HG02884 (cell line): ENCODE data around the gene F2RL1.
"Not testable (repeated sequence)": the region's sequence is repeated elsewhere in the genome, so short reads cannot be mapped to it uniquely, and the experiment has no call there.

Source experiments
- ATAC-seq: cut with Tn5 transposase; IDR thresholded peaks from one replicate; pipeline ENCODE4 v1.9.1; 2021; ENCODE audit warnings: mild to moderate bottlenecking, moderate library complexity; ENCODE audit not compliant: unreplicated experiment

The F2RL1 gene, protein sequence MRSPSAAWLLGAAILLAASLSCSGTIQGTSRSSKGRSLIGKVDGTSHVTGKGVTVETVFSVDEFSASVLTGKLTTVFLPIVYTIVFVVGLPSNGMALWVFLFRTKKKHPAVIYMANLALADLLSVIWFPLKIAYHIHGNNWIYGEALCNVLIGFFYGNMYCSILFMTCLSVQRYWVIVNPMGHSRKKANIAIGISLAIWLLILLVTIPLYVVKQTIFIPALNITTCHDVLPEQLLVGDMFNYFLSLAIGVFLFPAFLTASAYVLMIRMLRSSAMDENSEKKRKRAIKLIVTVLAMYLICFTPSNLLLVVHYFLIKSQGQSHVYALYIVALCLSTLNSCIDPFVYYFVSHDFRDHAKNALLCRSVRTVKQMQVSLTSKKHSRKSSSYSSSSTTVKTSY

DNA sequence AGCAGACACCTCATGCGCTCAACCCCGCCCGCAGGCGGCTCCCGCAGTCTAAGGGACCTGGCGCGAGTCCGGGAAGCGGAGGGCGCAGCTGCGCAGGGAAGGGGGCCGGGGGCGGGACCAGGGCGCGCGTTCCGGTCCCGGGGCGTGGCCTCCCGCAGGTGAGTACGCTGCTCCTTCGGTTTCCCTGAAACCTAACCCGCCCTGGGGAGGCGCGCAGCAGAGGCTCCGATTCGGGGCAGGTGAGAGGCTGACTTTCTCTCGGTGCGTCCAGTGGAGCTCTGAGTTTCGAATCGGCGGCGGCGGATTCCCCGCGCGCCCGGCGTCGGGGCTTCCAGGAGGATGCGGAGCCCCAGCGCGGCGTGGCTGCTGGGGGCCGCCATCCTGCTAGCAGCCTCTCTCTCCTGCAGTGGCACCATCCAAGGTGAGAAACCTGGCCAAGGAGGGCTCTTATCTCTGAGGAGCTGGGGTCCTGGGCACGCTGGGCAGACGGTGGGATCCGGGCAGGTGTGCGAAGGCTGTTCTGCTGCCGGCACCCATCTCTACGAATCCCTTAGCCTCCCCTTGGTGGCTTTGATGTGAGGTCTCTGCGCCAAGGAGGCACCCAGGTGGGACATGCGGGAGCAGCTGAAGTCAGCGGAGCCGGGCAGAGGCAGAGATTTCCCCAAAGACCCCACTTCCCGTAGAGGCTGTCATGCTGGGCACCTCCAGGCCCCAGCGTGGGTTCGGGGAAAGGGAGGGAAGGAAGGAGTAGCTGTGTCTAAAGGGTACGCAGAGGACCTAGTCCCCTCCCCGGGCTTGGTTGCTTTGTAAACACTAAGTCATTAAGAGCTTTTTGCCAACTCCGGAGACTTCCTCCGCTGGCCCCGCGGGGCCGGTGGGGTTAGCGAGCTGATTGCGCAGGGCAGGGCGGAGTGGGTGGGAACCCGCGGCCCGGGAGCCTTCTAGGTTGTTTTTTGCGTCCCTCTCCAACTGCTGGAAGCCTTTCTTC is at the start of gene F2RL1:
Gene F2RL1 (plus strand): TSS at position 187 of the 988 bp plus-strand sequence. CDS start 153 bp downstream, at position 340.
- no peak for ATAC-seq

DNA sequence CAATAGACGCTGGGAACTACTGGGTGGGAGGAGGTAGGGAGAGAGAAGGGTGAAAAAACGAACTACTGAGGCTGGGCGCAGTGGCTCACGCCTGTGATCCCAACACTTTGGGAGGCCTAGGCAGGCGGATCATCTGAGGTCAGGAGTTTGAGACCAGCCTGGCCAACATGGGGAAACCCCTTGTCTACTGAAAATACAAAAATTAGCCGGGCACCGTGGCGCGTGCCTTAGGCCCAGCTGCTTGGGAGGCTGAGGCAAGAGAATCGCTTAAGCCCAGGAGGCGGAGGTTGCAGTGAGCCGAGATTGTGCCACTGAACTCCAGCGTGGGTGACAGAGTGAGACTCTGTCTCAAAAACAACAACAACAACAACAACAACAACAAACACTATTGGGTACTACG is 47.8 kb upstream of the F2RL1 start:
- ATAC-seq: not testable (repeated sequence)

DNA sequence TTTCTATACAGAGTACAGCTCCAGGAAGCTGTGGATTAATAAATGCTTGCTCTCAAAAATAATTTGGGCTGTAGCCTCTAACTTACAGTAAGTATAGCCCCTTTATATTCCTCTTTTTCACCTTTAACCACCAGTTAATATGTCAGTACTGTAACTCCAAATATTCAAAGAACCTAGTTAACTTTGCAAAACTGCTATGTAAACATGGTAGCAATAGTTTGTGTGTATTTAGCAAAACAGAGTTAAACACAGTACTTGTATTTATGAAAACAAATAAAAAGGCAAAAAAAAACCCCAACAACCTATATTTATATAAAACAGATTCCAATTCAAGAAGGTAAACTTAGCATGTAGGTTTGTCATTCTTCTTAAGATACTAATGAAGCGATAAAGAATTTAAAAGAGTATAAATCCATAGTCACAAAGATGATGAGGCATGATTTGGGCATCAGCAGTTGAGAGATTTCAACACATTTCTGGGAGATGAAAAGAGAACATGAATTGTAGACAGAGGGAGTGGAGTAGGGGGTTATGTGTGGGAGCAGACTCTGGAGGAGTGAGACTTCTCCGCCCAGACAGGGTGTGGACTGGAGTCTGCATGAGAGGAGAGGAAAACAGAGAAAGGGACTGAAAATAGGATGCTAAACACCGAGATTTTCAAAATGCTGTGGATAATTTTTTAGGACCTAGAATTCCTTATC is 47.0 kb upstream of the F2RL1 start:
- no peak for ATAC-seq

DNA sequence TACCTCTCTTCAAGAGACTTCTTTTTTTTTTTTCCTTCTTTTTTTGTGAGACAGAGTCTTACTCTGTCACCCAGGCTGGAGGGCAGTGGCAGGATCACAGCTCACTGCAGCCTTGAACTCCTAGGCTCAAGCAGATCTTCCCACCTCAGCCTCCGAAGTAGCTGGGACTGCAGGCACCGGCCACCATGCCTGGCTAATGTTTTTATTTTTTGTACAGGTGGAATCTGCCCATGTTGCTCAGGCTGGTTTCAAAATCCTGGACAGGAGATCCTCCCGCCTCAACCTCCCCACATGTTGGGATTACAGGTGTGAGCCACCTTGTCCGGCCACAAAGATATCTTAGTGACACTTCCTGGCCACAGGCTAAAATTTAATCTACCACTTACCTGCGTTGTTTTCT is 42.9 kb upstream of the F2RL1 start:
- no peak for ATAC-seq

DNA sequence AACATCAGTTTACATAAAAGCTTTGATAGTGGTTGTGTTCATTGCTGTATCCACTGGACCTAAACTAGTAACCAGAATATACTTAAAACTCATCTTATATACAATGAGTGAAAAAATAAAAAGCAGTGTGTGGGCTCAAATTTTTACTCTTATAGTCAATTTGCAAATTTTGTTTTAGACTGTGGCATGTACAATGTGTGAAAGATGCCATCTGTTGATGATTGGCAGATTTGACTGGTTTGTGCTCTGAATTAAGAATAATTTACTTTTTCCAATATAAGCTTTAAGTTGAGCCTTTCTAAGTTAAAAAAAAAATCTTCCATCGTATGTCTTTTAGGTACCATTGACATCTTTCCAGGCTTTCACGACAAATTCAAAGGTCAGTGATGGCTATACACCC is 42.4 kb upstream of the F2RL1 start:
- no peak for ATAC-seq

DNA sequence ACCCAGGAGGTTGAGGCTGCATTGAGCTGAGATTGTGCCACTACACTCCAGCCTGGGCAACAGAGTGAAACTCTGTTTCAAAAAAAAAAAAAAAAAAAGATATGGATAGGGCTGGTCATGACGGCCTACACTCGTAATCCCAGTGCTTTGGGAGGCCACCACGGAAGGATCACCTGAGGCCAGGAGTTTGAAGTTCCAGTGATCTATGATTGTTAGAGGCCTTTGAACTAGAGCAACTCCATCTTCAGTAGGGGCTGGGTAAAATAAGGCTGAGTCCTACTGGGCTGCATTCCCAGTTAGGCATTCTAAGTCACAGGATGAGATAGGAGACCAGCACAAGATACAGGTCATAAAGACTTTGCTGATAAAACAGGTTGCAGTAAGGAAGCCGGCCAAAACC is 38.2 kb upstream of the F2RL1 start:
- not testable (repeated sequence) for ATAC-seq

DNA sequence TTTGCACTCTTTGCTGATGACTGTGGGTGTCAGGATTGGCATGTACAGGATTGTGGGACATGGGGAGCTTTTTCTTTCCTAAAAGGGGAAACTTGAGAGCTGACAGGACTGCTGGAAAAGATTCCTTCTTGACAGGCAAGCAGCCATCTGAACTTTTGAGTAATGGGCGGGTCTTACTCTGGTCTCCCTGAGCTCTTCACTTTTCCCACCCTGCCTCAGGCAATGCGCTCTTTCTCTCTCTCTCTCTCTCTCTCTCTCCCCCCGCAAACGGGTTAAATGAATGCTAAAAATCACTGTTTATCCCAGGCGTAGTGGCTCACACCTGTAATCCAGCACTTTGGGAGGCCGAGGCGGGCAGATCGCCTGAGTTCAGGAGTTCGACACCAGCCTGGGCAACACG is 37.1 kb upstream of the F2RL1 start:
- ATAC-seq: no peak

DNA sequence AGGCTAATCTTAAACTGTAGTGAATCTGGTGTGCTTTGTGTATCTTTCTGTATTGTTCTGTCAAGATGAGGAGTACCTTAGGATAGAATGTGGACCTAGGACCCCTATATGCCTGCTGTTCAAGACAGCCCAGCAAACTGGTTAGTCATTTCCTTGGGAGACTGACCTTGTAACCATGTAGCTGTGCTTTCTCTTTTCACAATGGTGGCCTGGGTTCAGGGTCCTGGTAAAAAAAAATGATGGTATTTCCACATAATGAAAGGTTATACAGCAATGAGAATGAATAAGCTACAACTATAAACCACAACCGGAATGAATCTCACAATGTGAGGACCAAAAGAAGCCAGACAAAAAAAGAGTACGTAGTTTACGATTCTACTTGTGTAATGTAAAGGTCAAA is 36.4 kb upstream of the F2RL1 start:
- no peak for ATAC-seq

DNA sequence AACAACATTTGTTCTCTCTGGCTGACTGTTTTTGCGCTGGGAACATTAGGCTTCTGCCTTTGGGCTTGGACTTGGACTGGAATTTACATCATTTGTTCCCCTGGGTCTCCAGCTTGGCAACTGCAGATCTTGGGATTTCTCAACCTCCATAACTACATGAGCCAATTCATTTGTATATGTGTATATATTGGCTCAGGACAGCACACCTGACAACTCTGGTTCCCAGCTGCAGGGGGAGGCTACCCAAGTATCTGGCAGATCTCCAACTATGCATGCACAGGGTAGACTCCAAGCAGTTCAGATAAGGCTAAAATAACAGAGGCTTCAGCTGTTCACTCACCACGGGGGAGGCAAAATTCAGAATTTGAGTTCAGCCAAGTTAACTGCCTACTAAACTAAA is 31.6 kb upstream of the F2RL1 start:
- ATAC-seq: no peak

DNA sequence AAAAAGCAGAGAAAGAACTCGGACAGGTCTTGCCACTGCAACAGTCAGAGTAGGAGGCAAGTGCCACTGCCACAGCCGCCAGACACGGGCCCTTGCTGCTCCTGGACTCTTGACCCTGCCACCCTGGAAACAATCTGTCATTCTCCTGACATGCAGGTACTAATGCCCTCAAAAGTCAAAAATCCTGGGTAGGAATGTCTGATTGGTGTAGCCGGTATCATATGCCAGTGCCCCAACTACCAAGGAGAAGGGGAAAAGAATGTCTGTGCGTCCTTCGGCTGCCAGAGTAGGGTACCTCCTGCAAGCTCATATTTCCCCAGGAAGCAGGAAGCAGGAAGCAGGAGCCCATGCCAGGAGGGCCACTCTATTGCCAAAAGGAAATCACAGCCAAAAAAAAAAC is 30.5 kb upstream of the F2RL1 start:
- no peak for ATAC-seq

DNA sequence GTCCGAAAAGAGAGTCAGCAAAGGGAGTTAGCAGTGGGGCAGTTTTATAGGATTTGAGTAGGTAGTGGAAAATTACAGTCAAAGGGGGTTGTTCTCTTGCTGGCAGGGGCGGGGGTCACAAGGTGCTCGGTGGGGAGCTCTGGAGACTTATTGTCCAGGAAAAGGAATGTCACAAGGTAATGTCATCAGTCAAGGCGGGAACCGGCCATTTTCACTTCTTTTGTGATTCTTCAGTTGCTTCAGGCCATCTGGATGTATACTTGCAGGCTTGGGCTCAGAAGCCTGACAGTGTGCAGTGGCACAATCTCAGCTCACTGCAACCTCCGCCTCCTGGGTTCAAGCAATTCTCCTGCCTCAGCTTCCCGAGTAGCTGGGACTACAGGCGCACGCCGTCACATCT is 29.6 kb upstream of the F2RL1 start:
- not testable (repeated sequence) for ATAC-seq

DNA sequence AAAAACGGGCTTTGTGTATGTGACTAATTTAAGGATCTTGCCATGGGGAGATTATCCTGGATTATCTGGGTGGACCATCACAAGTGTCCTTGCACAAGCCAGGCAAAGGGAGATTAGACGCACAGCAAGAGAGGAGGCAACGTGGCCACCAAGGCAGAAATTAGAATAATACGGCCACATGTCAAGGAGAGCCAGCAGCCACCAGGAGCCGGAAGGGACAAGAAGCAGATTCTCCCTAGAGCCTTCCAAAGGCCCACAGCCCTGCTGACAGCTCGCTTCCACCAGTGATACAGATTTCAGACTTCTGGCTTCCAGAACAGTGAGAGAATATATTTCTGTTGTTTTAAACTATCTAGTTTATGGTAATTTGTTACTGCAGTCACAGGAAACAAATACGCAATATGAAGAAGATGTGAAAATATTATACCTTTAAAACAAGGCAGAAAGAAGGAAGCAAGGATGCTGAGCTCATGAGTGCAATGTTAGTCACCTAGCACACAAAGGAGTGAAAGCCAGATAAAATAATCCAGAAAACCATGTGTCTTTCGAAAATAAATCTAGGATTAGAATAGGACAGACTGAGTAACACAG is 28.7 kb upstream of the F2RL1 start:
- ATAC-seq: no peak

DNA sequence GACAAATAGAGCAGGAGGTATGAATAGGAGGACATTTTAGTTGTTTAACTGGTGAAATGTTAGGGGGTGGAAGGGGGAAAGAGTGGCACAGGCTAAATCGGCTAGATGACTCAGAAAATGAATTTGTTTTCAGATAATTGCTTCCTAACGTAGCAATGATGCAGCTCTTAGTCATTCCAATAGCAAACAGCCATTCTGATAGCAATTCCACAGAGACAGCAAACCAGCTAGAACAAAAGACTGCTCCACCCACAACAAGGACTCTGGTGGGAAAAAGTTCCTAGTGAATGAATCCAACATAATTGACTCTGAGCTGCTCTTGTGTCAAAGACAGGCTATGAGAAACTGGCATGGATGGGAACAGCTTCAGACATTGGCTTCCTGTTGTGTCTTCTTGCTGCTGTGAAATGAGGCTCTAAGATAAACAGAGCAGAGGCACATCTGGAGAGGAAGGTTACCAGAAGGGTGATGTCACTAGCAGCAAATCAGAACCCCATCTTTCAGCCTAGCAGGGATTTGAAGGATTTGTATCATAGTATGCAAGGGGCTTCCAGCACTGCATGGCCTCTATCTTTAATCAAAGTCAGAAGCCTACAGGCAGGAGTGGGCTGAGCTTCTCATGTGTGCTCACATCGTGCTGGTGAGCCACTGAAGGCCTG is 28.1 kb upstream of the F2RL1 start:
- ATAC-seq: no peak

DNA sequence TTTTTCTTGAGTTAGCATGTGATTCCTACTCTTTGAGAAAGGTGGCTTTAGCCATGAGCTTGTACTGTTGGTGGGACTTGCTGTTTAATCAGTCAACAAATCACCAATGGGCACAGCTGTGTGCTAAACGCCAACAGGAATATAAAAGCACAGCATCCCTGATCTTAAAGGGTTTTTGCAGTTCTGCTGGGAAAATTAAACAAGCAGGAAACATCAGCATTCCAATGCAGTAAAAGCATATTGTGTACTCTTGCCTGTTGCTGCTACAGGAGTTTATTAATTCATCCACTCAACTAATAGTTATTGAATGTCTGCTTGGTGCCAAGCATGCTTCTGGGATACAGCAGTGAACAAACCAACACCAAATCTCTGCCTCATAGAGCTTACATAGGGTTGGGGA is 27.4 kb upstream of the F2RL1 start:
- ATAC-seq: no peak

DNA sequence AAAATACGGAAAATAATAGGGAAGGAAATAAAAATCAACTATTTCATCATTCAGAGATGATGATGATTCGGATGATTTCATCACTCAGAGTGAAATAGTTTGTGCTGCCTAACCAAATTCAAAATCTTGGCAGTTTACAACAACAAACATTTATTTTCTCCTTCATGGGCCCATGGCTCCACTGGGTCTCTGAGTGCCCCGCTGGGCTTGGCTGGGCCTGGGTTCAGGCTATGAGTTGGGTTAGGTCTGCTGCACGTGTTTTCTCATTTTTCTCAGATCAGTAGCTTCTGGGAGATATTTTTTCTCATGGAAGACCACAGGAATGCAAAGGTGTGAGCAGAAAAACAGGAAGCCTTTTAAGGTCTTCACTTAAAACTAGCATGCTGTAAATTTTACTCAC is 24.0 kb upstream of the F2RL1 start:
- no peak for ATAC-seq

DNA sequence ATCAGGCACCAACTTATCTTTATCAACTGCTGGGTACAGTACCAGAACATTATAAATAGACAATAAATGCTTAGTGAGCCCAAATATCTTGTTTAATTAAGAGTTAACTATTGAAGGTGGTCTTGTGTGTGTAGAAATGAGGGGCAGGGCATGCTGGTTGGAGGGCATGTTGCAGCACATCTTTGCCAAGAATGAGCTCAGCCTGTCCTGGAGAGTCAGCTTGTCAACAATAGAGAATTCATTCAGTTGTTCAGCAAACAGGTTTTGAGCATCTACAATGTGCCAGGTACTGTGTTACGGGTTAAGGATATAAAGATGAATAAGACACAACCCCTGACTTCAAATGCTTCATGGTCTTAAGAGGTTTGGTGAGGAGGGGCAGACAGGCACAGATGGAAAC is 19.2 kb upstream of the F2RL1 start:
- ATAC-seq: no peak

DNA sequence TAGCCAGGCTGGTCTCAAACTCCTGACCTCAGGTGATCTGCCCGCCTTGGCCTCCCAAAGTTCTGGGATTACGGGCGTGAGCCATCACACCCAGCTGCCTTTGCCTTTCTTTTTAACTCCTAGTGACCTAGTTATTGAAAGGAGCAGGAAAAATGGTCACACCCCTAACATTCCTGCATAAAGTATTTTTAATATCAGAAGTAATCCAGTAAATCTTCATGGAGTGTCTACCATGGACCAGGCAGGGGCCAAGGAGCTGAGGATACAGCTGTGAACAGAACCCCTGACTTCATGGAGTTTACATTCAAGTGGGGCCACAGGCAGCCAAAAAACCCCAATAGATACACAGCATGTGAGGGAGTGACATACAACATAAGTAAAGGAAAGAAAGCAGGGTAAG is 18.3 kb upstream of the F2RL1 start:
- no peak for ATAC-seq

DNA sequence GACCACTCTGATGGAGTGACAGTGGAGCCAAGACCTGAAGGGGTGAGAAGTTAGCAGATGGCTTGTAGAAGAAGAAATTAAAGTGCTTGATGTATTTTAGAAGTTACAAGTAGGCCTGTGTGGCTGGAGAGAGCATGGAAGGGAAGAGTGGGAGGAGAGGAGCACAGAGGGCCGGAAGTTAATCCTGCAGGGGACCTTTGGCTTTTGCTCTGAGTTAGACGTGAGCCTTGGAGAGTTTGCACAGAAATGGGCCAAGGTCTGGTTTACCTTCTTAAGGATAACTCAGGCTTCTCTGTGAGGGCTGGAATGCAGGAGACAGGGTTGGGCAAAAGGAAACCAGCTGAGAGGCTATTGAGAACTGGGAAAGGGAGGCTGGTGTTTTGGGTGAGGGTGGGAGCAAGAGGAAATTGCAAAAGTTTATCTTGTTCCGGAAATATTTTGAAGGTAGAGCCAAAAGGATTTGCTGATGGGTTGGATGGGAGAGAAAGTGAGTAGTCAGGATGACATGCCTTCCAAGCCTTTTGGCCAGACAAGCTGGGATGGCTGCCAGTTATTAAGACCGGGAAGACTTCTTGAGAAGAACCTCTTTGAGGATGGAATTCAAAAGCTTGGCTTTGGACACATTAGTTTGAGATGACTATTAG is 17.5 kb upstream of the F2RL1 start:
- no peak for ATAC-seq

DNA sequence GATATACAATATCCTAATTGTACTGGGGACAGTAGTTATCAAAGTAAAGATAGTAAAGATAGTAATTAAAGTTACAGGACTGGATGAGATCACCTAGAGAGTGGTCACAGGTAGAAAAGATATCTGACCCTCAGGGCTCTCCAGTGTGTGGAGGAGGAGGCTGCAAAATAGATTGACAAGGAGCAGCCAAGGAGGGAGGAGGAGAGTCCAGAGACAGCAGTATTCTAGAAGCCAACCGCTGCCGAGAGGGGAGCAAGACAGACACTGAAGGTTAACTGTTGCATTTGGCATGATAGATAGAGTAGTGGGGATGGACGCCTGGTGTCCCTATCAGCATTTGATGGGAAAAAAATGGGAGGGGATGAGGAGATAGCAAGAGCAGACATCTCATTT is 17.0 kb upstream of the F2RL1 start:
- no peak for ATAC-seq

DNA sequence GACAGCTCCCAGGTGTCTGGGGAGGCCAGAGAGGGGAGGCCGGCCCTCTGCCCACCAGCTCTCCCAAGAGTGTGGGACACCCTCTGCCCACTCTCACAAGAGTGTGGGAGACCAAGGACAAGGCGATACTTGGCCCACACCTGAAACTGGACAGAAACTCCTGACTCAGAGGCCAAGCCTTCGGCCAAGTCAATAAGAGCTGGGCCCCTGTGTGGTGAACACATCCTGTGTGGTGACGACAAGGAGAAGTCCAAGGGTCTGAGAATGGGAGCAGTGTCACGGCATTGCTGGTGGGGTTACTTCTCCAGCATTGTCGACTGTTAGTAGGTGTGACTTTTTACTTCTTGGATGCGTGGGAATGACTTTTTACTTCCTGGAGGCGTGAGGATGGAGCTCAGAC is 14.6 kb upstream of the F2RL1 start:
- no peak for ATAC-seq
